Stimulated activated memory B cell treated with anti-CD40 and anti-IgM and Interleukin-4, amounts not matched to agents 10 μg/mL and 1 μg/mL and 100 μg/mL, for 72 hours (primary cell): ENCODE results near the gene GAPVD1.

Source experiments
- ATAC-seq: fragments of 150-1000 bp; cut with Tn5 transposase; 2 replicates; pipeline ENCODE4 v1.10.0; 2021
- H3K27ac Mint-ChIP-seq: one replicate; pipeline ENCODE4 v1.8.0; 2022; ENCODE audit warnings: mild to moderate bottlenecking, mixed read lengths
- H3K27me3 Mint-ChIP-seq: one replicate; pipeline ENCODE4 v1.8.0; 2022; ENCODE audit warnings: mixed read lengths
- H3K36me3 Mint-ChIP-seq: one replicate; pipeline ENCODE4 v1.8.0; 2022; ENCODE audit warnings: mixed read lengths
- H3K4me1 Mint-ChIP-seq: one replicate; pipeline ENCODE4 v1.8.0; 2022; ENCODE audit warnings: mixed read lengths
- H3K4me3 Mint-ChIP-seq: one replicate; pipeline ENCODE4 v1.8.0; 2022; ENCODE audit warnings: mild to moderate bottlenecking, moderate library complexity, mixed read lengths
- H3K9me3 Mint-ChIP-seq: one replicate; pipeline ENCODE4 v1.8.0; 2022; ENCODE audit warnings: mixed read lengths

GAPVD1 gene

DNA sequence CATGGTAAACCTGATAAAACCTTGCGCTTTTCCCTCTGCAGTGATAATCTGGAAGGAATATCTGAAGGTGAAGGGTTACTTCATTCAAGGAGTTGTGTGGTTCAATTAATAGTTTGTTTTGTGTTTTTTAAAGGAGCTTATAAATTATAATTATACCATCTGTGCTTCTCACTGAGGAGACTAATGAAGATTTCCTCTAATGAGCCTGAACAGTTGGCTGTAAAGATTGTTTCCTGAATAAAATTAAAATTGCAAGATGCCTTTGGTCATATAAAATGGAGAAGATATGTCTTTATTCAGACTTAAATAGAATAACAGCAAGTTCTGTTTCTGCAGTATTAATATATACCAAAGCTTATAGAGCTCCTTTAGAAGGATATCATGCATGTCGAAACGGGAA is 59.9 kb downstream of the GAPVD1 start:
- Mint-ChIP-seq H3K4me1 (no peaks in the 10 kb centered on the region), H3K9me3 (peaks cover 3% of the 10 kb centered on the region), H3K27me3 (no peaks in the 10 kb centered on the region), H3K27ac (no peak overlapping the region), H3K4me3 (no peak overlapping the region), H3K36me3 (peaks cover 62% of the 10 kb centered on the region)
- ATAC-seq, result no peak

DNA sequence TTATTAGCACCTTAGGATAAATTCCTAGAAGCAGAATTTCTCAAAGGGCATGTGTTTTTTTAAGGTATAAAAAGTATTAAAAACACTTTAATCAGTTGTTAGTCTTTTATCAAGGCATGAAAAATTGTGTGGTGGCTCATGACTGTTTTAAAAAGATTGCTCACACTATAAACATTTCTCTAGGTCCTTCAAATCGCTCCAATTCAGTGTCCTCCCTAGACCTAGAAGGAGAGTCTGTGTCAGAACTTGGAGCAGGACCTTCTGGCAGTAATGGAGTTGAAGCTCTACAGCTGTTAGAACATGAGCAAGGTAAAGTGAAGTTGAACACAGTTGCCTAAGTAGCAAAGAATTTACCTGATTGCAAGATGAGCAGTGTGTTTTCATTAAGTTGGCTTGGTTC is 62.0 kb downstream of the GAPVD1 start:
- Mint-ChIP-seq H3K36me3 (peaks cover 56% of the 10 kb centered on the region), H3K27me3 (no peaks in the 10 kb centered on the region), H3K27ac (no peak overlapping the region), H3K4me3 (no peak overlapping the region), H3K9me3 (no peaks in the 10 kb centered on the region), H3K4me1 (no peaks in the 10 kb centered on the region)
- ATAC-seq, result no peak

DNA sequence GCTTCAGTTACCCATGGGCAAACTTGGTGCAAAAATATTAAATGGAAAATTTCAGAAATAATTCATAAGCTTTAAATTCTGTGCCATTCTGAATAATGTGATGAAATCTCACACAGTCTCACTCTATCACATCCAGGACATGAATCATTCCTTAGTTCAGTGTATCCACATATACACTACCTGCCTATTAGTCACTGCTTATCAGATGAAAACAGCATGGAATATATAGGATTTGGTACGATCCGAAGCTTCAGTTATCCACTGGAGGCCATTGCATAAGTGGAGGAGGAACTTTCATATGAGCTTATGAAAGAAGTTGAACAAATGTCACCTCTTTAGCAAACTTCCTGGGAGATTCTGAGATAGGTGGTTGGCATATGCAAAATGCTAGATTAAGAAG is 64.2 kb downstream of the GAPVD1 start:
- Mint-ChIP-seq H3K4me3 (no peak overlapping the region), H3K36me3 (peaks cover 64% of the 10 kb centered on the region), H3K9me3 (no peaks in the 10 kb centered on the region), H3K27me3 (no peaks in the 10 kb centered on the region), H3K4me1 (no peaks in the 10 kb centered on the region), H3K27ac (no peak overlapping the region)
- no peak for ATAC-seq

DNA sequence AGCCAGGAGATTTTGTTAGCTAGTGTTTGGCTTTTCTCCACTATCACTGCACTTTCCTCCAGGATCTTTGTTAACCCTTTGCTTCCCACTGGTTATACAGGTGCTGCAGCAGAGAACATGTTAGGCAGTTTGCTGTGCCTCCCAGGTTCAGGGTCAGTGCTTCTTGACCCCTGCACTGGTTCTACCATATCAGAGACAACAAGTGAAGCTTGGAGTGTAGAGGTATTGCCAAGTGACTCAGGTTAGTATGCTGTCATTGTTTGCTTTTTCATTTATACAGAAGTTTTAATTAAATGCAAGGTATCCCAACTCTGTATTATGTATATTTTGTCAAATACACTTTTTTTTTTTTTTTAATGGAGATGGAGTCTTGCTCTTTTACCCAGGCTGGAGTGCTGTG is 68.4 kb downstream of the GAPVD1 start:
- Mint-ChIP-seq H3K27me3 (no peaks in the 10 kb centered on the region), H3K4me3 (no peak overlapping the region), H3K4me1 (no peaks in the 10 kb centered on the region), H3K27ac (no peak overlapping the region), H3K36me3 (peaks cover 70% of the 10 kb centered on the region), H3K9me3 (no peaks in the 10 kb centered on the region)
- no peak for ATAC-seq

DNA sequence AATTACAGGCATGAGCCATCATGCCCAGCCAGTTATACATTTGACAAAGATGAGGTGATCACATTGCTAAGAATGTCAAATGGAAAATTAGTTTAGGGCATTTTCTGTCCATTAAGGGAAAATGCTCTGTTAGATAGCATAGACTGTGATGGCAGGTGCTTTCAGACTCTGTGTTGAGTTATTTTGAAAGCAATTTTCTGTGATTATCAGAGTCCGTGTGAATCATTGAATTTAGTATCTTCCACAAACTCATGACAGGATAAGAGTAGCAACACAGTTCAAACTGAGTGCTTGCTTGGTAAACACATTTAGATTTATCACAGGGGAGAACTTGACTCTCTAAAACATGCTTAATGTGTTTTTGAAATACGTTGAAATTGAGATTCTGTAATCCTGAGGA is 69.0 kb downstream of the GAPVD1 start:
- no peak overlapping the region for H3K4me3 Mint-ChIP-seq
- H3K27ac Mint-ChIP-seq, result no peak overlapping the region
- peaks cover 64% of the 10 kb centered on the region for H3K36me3 Mint-ChIP-seq
- ATAC-seq, result no peak
- H3K9me3 Mint-ChIP-seq, result no peaks in the 10 kb centered on the region
- no peaks in the 10 kb centered on the region for H3K4me1 Mint-ChIP-seq
- H3K27me3 Mint-ChIP-seq, result no peaks in the 10 kb centered on the region

DNA sequence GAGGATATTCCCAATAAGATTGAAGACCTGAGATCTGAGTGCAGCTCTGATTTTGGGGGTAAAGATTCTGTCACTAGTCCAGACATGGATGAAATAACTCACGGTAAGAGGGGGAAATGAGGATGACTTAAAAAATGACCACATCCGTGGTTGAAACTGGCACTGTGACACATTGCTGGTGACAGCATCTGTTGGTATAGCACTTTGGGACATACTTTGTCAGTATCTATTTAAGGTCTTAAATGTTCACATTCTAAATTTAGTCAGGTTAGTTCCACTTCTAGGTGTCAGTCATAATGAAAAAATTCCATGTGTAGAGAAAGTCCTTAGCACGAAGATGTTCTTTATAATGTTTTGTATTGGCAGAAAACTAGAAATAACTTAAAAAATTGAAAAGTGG is 70.9 kb downstream of the GAPVD1 start:
- no peak overlapping the region for H3K4me3 Mint-ChIP-seq
- peak overlapping the region; percentile 53 for H3K27ac Mint-ChIP-seq
- peaks cover 57% of the 10 kb centered on the region for H3K36me3 Mint-ChIP-seq
- no peaks in the 10 kb centered on the region for H3K27me3 Mint-ChIP-seq
- H3K9me3 Mint-ChIP-seq, result no peaks in the 10 kb centered on the region
- no peaks in the 10 kb centered on the region for H3K4me1 Mint-ChIP-seq
- ATAC-seq, result peak; percentile 78

DNA sequence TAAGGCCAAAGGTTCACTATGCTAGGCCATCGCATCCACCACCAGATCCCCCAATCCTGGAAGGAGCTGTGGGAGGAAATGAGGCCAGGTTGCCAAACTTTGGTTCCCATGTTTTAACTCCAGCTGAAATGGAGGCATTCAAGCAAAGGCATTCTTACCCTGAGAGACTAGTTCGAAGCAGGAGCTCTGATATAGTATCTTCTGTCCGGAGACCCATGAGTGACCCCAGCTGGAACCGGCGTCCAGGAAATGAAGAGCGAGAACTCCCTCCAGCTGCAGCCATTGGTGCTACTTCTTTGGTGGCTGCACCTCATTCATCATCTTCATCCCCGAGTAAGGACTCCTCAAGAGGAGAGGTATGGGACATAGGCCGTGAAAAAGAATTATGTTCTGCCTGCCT is 75.6 kb downstream of the GAPVD1 start:
- Mint-ChIP-seq H3K27ac (no peak overlapping the region), H3K27me3 (no peaks in the 10 kb centered on the region), H3K4me1 (no peaks in the 10 kb centered on the region), H3K9me3 (no peaks in the 10 kb centered on the region), H3K36me3 (peaks cover 60% of the 10 kb centered on the region), H3K4me3 (no peak overlapping the region)
- no peak for ATAC-seq

DNA sequence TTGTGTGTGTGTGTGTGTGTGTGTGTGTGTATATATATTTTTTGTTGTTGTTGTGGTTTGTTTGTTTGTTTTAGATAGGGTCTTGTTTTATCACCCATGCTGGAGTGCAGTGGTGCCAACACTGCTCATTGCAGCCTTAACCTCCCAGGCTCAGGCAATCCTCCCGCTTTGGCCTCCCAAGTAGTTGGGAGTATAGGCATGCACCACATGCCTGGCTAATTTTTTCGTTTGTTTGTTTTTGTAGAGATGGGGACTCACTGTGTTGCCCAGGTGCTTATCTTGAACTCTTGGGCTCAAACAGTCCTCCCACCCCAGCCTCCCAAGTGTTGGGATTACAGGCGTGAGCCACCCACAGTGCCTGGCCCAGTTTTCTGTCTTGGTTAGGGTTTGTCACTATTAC is 77.3 kb downstream of the GAPVD1 start:
- Mint-ChIP-seq H3K27ac (no peak overlapping the region), H3K4me3 (no peak overlapping the region), H3K36me3 (peaks cover 56% of the 10 kb centered on the region), H3K27me3 (no peaks in the 10 kb centered on the region), H3K9me3 (no peaks in the 10 kb centered on the region), H3K4me1 (no peaks in the 10 kb centered on the region)
- no peak for ATAC-seq

DNA sequence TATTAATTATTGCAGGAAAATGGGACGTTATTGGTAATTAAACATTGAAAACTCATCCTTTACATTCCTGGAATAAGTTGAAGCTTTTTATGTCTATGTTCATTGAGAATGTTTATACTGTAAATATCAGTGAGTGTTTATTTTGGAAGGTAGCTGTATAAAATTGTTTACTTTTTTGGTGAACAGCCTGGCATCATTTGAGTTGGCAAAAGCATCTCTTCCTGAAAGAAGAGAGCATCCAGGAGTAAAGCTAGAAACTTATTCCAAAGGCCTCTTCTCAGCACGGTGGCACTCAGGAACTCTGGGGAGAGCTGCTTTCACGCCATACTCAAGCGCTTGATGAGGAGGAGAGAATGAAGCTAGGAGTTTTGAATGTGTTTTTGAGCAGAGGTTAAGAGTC is 79.9 kb downstream of the GAPVD1 start:
- ATAC-seq, result no peak
- no peaks in the 10 kb centered on the region for H3K27me3 Mint-ChIP-seq
- no peaks in the 10 kb centered on the region for H3K4me1 Mint-ChIP-seq
- H3K4me3 Mint-ChIP-seq, result no peak overlapping the region
- H3K9me3 Mint-ChIP-seq, result no peaks in the 10 kb centered on the region
- H3K27ac Mint-ChIP-seq, result no peak overlapping the region
- H3K36me3 Mint-ChIP-seq, result peaks cover 50% of the 10 kb centered on the region

DNA sequence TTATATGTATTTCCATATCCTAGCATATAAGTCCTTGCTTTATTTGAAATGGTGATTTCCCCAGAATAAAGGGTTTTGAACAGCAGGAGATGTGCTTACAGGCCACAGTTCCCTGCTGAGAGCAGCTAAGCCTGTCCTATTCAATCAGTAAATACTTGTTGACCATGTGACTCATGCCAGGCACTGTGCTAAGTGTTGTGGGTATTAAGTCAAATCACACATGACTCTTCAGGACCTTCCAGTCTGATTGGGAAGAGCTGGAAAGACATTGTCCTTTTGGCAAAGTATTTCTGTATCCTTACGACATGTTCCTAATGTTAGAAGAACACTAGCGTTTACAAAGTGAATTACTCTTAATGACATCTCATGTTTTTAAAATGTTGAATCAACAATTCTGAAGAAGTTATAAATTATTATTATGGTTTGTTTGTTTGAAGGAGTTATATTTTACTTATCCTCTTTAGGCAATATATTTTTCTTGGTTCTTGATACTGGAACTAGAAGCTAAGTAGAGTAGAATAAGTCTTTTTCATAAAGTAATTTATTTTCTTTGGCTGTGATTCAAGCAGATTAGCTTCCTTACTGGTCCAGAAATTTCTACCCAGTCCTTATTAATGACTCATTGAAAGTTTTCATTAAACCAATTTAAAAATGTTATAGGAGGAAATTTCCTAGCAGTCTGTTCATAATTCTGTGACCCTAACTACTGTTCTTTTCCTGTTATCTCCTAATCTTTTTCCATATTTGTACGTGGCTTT is 82.1 kb downstream of the GAPVD1 start:
- Mint-ChIP-seq H3K36me3 (peaks cover 43% of the 10 kb centered on the region), H3K4me3 (no peak overlapping the region), H3K4me1 (no peaks in the 10 kb centered on the region), H3K9me3 (no peaks in the 10 kb centered on the region), H3K27ac (no peak overlapping the region), H3K27me3 (no peaks in the 10 kb centered on the region)
- no peak for ATAC-seq

DNA sequence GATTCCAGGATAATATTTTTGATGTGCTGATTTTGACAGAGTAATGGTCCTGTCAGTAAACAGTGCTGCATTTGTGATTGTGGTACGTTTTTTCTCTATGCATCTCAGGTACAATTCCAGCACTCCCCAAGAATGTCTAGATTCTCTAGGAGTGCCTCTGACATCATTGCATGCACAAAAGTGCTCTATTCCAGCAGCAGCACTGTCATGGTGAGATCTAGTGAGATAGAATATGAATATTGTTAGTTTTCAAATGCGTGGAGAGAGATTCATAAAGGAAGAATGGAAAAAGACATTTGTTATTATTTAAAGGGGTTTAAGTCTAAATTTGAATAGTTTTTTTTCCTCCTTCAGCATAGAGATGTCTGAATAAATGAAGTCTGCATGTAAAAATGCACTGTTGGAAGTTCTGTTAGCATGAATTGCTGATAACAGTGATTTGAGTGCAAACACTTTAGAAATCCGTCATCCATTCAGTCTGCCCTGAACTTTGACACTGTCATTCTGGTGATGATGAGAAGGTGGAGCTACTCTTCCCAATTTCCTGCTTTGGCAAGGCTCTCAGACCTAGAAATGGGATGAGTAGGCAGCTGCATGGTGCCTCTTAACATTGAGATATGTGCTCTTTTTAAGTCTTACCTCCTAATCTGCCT is 84.6 kb downstream of the GAPVD1 start:
- no peak overlapping the region for H3K4me3 Mint-ChIP-seq
- H3K27me3 Mint-ChIP-seq, result no peaks in the 10 kb centered on the region
- H3K36me3 Mint-ChIP-seq, result peaks cover 56% of the 10 kb centered on the region
- no peaks in the 10 kb centered on the region for H3K9me3 Mint-ChIP-seq
- ATAC-seq, result no peak
- no peak overlapping the region for H3K27ac Mint-ChIP-seq
- H3K4me1 Mint-ChIP-seq, result no peaks in the 10 kb centered on the region

DNA sequence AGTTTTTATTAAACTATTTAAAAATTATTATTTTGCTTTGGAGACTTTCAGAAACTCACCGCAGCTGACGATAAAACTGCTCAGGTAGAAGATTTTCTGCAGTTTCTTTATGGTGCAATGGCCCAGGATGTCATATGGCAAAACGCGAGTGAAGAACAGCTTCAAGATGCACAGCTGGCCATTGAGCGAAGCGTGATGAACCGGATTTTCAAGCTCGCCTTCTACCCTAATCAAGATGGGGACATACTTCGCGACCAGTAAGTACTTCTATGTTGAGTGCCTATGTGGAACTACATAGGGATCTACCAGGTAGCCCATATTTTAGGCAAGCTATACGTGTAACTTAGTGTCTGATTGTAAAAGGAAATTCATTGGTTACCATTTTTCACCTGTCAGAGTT is 94.0 kb downstream of the GAPVD1 start:
- no peaks in the 10 kb centered on the region for H3K27me3 Mint-ChIP-seq
- H3K4me3 Mint-ChIP-seq, result no peak overlapping the region
- no peak overlapping the region for H3K27ac Mint-ChIP-seq
- no peaks in the 10 kb centered on the region for H3K9me3 Mint-ChIP-seq
- no peak for ATAC-seq
- H3K4me1 Mint-ChIP-seq, result peaks cover 7% of the 10 kb centered on the region
- peaks cover 54% of the 10 kb centered on the region for H3K36me3 Mint-ChIP-seq

DNA sequence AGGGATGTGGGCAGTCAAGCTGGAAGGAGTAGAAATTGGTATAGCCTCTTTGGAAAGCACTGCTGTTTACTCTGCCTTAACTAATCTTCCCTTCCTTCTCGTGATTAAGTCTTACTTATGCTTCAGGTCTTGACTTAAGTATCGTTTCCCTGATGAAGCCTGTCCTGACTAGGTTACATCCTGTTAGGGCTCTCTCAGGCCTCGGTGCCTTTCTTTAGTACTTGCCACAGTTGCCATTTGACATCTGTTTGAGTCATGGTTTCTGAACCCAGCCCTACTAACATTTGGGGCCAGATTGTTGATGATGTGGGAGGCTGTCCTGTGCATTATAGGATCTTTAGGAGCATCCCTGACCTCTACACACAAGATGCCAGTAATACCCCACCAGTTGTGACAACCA is 94.4 kb downstream of the GAPVD1 start:
- Mint-ChIP-seq H3K9me3 (no peaks in the 10 kb centered on the region), H3K27me3 (no peaks in the 10 kb centered on the region), H3K27ac (no peak overlapping the region), H3K36me3 (peaks cover 50% of the 10 kb centered on the region), H3K4me3 (no peak overlapping the region), H3K4me1 (peaks cover 7% of the 10 kb centered on the region)
- no peak for ATAC-seq

DNA sequence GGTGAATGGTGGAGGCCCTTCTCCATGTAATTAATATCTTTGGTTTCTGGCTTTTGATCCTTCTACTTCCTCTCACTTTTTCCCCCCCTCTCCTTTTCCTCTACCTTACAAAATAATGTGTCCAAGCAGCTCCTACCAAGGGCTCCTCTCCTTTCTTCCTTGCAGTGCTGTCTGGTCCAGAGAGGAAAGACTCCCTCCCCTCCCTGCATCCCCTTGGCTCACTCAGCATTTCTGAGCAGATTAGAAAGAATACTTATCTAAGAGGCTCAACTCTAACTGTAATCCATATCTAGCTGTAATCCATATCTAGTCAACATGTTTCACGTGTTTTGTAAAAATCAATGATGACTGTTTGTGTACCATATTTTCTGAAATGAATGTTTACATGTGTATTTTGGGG is 97.4 kb downstream of the GAPVD1 start:
- Mint-ChIP-seq H3K9me3 (no peaks in the 10 kb centered on the region), H3K36me3 (peaks cover 28% of the 10 kb centered on the region), H3K27me3 (no peaks in the 10 kb centered on the region), H3K4me3 (no peak overlapping the region), H3K4me1 (peaks cover 7% of the 10 kb centered on the region), H3K27ac (peak overlapping the region; percentile 68)
- no peak for ATAC-seq

DNA sequence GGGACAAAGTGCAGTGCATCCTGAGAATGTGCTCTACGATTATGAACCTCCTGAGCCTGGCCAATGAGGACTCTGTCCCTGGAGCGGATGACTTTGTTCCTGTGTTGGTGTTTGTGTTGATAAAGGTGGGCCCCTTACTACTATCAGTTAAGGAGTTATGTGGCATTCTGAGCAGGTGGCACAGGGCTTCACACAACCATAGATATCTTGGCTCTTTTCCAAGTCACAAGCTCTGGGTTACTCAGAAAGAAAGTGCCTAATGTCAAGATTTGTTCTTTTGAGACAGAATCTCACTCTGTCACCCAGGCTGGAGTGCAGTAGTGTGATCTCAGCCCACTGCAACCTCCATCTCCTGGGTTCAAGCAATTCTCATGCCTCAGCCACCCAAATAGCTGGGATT is 99.0 kb downstream of the GAPVD1 start:
- no peak overlapping the region for H3K27ac Mint-ChIP-seq
- ATAC-seq, result no peak
- peaks cover 38% of the 10 kb centered on the region for H3K36me3 Mint-ChIP-seq
- no peaks in the 10 kb centered on the region for H3K9me3 Mint-ChIP-seq
- H3K4me1 Mint-ChIP-seq, result peaks cover 7% of the 10 kb centered on the region
- H3K27me3 Mint-ChIP-seq, result no peaks in the 10 kb centered on the region
- H3K4me3 Mint-ChIP-seq, result no peak overlapping the region

DNA sequence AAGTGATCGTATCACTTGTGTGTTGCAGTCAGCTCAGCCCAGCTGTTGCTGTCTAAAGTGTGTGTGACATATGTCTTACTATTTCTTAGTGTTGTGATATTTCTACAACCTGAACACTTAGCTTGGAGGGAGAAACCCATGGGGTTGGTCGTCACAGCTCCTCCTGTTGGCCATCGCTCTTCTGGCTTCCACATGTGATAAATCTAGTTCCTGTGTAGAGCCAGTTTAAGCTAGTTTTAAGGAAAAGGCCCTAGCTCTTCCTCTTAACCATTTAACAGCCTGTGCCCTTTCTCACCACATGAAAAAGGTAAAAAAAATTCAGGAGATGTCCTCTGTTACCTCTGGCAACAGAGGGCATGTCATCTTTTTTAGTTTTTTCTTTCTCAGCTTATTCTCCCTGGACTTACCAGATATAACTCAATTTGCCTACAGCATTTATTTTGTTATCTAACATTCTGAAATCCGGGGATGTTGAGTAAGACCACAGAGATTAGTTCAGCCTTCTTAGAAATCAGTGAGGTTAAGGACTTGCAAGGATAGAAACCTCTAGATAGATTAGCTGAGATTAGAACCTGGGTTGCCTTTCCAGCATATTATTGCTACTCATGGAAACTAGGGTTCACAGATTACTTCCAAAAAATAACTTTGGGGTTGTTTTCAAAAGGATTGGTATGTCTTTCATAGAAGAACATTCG is 100.4 kb downstream of the GAPVD1 start:
- H3K36me3 Mint-ChIP-seq, result peaks cover 29% of the 10 kb centered on the region
- no peaks in the 10 kb centered on the region for H3K27me3 Mint-ChIP-seq
- H3K4me1 Mint-ChIP-seq, result peaks cover 7% of the 10 kb centered on the region
- no peak overlapping the region for H3K27ac Mint-ChIP-seq
- no peak for ATAC-seq
- H3K4me3 Mint-ChIP-seq, result no peak overlapping the region
- no peaks in the 10 kb centered on the region for H3K9me3 Mint-ChIP-seq
